AG20443 (cell line): ENCODE results near the gene CCL11.
A peak's percentile ranks its signal among the peaks of the same experiment; 100 is the strongest.

Experiments
- DNase-seq: peaks from one replicate; pipeline ENCODE4 v3.0.0; 2012; ENCODE audit warnings: low spot score, mixed read lengths

CCL11 gene

GRCh38 chr17:34285286-34285792 is at the start of gene CCL11:
Gene CCL11 (plus strand): TSS chr17:34285742. CDS start chr17:34285809, 67 bp downstream.
- DNase-seq, result no peak

- DNase-seq, result no peak
Observed at GRCh38 chr17:34236281-34236892, 49.2 kb upstream of the CCL11 start.

DNA sequence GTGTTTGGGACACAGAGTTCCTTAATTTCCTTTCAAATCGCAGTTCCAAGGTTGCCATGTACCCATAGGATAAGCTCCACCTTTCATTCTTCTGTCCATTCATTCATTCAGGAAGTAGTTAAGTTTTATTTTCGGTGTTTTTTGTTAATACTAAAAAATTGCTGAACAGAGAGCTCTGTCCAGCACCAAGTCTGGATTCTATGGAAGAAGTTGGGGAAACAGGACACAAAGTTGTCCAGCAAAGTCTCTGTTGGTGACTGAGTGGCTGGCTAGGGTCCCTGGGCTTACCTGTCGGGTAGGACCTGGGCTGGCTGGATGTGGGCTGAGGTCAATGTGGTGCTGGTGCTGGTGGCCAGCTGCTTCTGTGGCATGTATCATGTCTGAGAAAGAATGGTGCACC is 48.1 kb upstream of the CCL11 start:
- DNase-seq, result no peak

- DNase-seq, result peak; percentile 45
Observed at GRCh38 chr17:34241062-34241461, 44.5 kb upstream of the CCL11 start.

- DNase-seq, result no peak
Observed at GRCh38 chr17:34242587-34243363, 42.8 kb upstream of the CCL11 start.

GRCh38 chr17:34243364-34244320 is 41.9 kb upstream of the CCL11 start:
- no peak for DNase-seq

GRCh38 chr17:34245351-34245905 is 40.1 kb upstream of the CCL11 start:
- DNase-seq, result no peak

DNA sequence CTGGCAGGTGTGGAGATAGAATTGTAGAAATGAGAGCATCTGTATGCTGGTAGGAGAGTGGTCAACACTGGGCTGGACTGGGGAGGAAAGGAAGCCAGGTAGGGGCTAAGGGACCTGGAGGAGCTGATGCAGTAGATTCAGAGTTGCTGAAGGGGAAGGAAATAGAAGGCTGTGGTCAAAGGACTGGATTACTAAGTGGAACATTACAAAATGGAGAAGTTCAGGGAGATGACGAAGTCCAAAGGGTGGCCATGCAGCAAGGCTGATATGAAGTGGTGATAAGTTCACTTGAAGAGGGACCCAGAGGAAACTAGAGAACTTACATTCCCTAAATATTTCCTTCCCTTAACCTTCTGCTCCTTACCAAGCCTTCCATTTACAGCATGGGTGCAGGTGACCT is 39.1 kb upstream of the CCL11 start:
- no peak for DNase-seq

- no peak for DNase-seq
Observed at GRCh38 chr17:34246881-34247280, 38.7 kb upstream of the CCL11 start.

GRCh38 chr17:34248511-34249024 is 37.0 kb upstream of the CCL11 start:
- DNase-seq, result peak; percentile 74

- DNase-seq, result no peak
Observed at GRCh38 chr17:34249061-34249460, 36.5 kb upstream of the CCL11 start.

- DNase-seq, result no peak
Observed at GRCh38 chr17:34249478-34249877, 36.1 kb upstream of the CCL11 start.

- DNase-seq, result no peak
Observed at GRCh38 chr17:34251186-34251585, 34.4 kb upstream of the CCL11 start.

- no peak for DNase-seq
Observed at GRCh38 chr17:34252095-34252443, 33.5 kb upstream of the CCL11 start.

- peak; percentile 87 for DNase-seq
Observed at GRCh38 chr17:34252444-34253138, 33.0 kb upstream of the CCL11 start.

- DNase-seq, result no peak
Observed at GRCh38 chr17:34253139-34253525, 32.4 kb upstream of the CCL11 start.

GRCh38 chr17:34254146-34254545 is 31.4 kb upstream of the CCL11 start:
- DNase-seq, result peak; percentile 83

GRCh38 chr17:34254651-34255380 is 30.7 kb upstream of the CCL11 start, which contains the start of gene CCL2:
Gene CCL2 (plus strand): TSS chr17:34255285. CDS start chr17:34255350, 65 bp downstream.
- peak; percentile 72 for DNase-seq

DNA sequence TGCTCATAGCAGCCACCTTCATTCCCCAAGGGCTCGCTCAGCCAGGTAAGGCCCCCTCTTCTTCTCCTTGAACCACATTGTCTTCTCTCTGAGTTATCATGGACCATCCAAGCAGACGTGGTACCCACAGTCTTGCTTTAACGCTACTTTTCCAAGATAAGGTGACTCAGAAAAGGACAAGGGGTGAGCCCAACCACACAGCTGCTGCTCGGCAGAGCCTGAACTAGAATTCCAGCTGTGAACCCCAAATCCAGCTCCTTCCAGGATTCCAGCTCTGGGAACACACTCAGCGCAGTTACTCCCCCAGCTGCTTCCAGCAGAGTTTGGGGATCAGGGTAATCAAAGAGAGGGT is 30.2 kb upstream of the CCL11 start:
- DNase-seq, result no peak

GRCh38 chr17:34255841-34256240 is 29.7 kb upstream of the CCL11 start:
- no peak for DNase-seq
